ENCODE measurements around the gene NHLRC2.

Gene NHLRC2

GRCh38 chr10:113945687-113946085, 91.2 kb downstream of the NHLRC2 start:
- DNase-seq (ENCODE audit: low read depth), result no peak
- no peak overlapping the region for H3K4me3 ChIP-seq (ENCODE audit: low read length)
- TF ChIP-seq, protein P1, sequence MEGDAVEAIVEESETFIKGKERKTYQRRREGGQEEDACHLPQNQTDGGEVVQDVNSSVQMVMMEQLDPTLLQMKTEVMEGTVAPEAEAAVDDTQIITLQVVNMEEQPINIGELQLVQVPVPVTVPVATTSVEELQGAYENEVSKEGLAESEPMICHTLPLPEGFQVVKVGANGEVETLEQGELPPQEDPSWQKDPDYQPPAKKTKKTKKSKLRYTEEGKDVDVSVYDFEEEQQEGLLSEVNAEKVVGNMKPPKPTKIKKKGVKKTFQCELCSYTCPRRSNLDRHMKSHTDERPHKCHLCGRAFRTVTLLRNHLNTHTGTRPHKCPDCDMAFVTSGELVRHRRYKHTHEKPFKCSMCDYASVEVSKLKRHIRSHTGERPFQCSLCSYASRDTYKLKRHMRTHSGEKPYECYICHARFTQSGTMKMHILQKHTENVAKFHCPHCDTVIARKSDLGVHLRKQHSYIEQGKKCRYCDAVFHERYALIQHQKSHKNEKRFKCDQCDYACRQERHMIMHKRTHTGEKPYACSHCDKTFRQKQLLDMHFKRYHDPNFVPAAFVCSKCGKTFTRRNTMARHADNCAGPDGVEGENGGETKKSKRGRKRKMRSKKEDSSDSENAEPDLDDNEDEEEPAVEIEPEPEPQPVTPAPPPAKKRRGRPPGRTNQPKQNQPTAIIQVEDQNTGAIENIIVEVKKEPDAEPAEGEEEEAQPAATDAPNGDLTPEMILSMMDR (conservative IDR thresholded peaks at IDR 0.05; ENCODE audit: low read depth, low read length), result no peak

GRCh38 chr10:113947184-113948041, 93.0 kb downstream of the NHLRC2 start:
- H3K4me3 ChIP-seq (ENCODE audit: low read length), result no peak overlapping the region
- DNase-seq (ENCODE audit: low read depth), result no peak

GRCh38 chr10:113948048-113948447, 93.6 kb downstream of the NHLRC2 start:
- H3K4me3 ChIP-seq (ENCODE audit: low read length), result no peak overlapping the region
- DNase-seq (ENCODE audit: low read depth), result no peak
- TF ChIP-seq, protein P1 (conservative IDR thresholded peaks at IDR 0.05; ENCODE audit: low read depth, low read length), result no peak

More at GRCh38 chr10:113947184-113948041, 93.0 kb downstream of the NHLRC2 start:
- TF ChIP-seq, protein P1 (conservative IDR thresholded peaks at IDR 0.05; ENCODE audit: low read depth, low read length), result no peak

GRCh38 chr10:113950268-113950667, 95.8 kb downstream of the NHLRC2 start:
- H3K4me3 ChIP-seq (ENCODE audit: low read length), result no peak overlapping the region
- TF ChIP-seq, protein P1 (conservative IDR thresholded peaks at IDR 0.05; ENCODE audit: low read depth, low read length), result no peak
- DNase-seq (ENCODE audit: low read depth), result no peak

- no peak overlapping the region for H3K4me3 ChIP-seq (ENCODE audit: low read length)
- TF ChIP-seq, protein P1 (conservative IDR thresholded peaks at IDR 0.05; ENCODE audit: low read depth, low read length), result peak; percentile 13
- no peak for DNase-seq (ENCODE audit: low read depth)
These were observed 99.2 kb downstream of the NHLRC2 start for GRCh38 chr10:113953505-113954272.

- TF ChIP-seq, protein P1 (conservative IDR thresholded peaks at IDR 0.05; ENCODE audit: low read depth, low read length), result no peak
- DNase-seq (ENCODE audit: low read depth), result no peak
- no peak overlapping the region for H3K4me3 ChIP-seq (ENCODE audit: low read length)
These were observed 99.9 kb downstream of the NHLRC2 start for GRCh38 chr10:113954409-113954808.

Measured in retinal pigment epithelial cell (primary cell).